ENCODE data around the gene LRRC74A. TPM values are rescaled to one million over a fixed set of nuclear protein-coding genes. Genes with fewer than 3 reads are reported as not detected.

LRRC74A gene
- polyA plus RNA-seq, 1 of the 3 experiments (the other 2 are of a cell fraction), result not detected

GRCh38 chr14:76917158-76917596 is 91.0 kb downstream of the LRRC74A start:
- H3K4me1 ChIP-seq (ENCODE audit: control insufficient read depth in 1 of 2, insufficient read depth in 2 of 2, low read depth in 1 of 2, low read length in 1 of 2), result peaks cover 63% of the 10 kb centered on the region in 2 experiments
- no peaks in the 10 kb centered on the region for H3K27me3 ChIP-seq (ENCODE audit: insufficient read depth)
- peak; percentile 67 for DNase-seq
- H3K9me3 ChIP-seq, result no peaks in the 10 kb centered on the region
- WGBS (ENCODE audit: low lambda C conversion rate), result 50% methylated on average over 5 of the region's 7 CpGs
- peak overlapping the region; percentile 100 for H3K27ac ChIP-seq (ENCODE audit: low read depth in 2 of 2, low read length in 1 of 2)
- H3F3A ChIP-seq (replicated peaks; ENCODE audit: insufficient read depth), result peaks cover 50% of the 10 kb centered on the region
- H3K9me2 ChIP-seq, result no peaks in the 10 kb centered on the region
- CTCF ChIA-PET, result interaction anchor here (0.6 to 19.9 kb wide), 33 partner anchors 8 to 188 kb away, joined by 3 to 484 read pairs (median 4); partner anchors contain the start of gene IRF2BPL
- H3K79me2 ChIP-seq (ENCODE audit: insufficient read depth), result no peaks in the 10 kb centered on the region
- H3K36me3 ChIP-seq (replicated peaks in 1 of 2; ENCODE audit: control insufficient read depth in 1 of 2, insufficient read depth in 2 of 2, low read length in 1 of 2), result no peaks in the 10 kb centered on the region
- POLR2A ChIA-PET, result interaction anchor here (1.2 to 4.5 kb wide), 6 partner anchors 20 to 123 kb away, joined by 3 to 41 read pairs (median 8); partner anchors contain the start of gene IRF2BPL
- no peak overlapping the region for H2AFZ ChIP-seq (ENCODE audit: low read depth)
- no peak overlapping the region for H3K4me3 ChIP-seq (ENCODE audit: low read depth in 2 of 2, low read length in 1 of 2)
- H4K20me1 ChIP-seq (ENCODE audit: insufficient read depth), result no peaks in the 10 kb centered on the region; the same call in 1 of the 2 replicates
- H3K4me2 ChIP-seq, result peak overlapping the region; percentile 90
- H3K9ac ChIP-seq, result peak overlapping the region; percentile 80
- TF ChIP-seq CHD2 (IDR thresholded peaks at IDR 0.05; ENCODE audit: low read length, partially characterized antibody), result peak; percentile 60
- TF ChIP-seq FOXM1 (IDR thresholded peaks at IDR 0.05; ENCODE audit: low read depth), result no peak
- TF ChIP-seq TEAD4 (IDR thresholded peaks at IDR 0.05; ENCODE audit: borderline replicate concordance, insufficient read depth), result no peak
- TF ChIP-seq, protein P1, sequence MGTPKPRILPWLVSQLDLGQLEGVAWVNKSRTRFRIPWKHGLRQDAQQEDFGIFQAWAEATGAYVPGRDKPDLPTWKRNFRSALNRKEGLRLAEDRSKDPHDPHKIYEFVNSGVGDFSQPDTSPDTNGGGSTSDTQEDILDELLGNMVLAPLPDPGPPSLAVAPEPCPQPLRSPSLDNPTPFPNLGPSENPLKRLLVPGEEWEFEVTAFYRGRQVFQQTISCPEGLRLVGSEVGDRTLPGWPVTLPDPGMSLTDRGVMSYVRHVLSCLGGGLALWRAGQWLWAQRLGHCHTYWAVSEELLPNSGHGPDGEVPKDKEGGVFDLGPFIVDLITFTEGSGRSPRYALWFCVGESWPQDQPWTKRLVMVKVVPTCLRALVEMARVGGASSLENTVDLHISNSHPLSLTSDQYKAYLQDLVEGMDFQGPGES (IDR thresholded peaks at IDR 0.05; ENCODE audit: low read depth, low read length), result no peak
- TF ChIP-seq, protein P2, sequence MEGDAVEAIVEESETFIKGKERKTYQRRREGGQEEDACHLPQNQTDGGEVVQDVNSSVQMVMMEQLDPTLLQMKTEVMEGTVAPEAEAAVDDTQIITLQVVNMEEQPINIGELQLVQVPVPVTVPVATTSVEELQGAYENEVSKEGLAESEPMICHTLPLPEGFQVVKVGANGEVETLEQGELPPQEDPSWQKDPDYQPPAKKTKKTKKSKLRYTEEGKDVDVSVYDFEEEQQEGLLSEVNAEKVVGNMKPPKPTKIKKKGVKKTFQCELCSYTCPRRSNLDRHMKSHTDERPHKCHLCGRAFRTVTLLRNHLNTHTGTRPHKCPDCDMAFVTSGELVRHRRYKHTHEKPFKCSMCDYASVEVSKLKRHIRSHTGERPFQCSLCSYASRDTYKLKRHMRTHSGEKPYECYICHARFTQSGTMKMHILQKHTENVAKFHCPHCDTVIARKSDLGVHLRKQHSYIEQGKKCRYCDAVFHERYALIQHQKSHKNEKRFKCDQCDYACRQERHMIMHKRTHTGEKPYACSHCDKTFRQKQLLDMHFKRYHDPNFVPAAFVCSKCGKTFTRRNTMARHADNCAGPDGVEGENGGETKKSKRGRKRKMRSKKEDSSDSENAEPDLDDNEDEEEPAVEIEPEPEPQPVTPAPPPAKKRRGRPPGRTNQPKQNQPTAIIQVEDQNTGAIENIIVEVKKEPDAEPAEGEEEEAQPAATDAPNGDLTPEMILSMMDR (IDR thresholded peaks at IDR 0.05), result peak; percentile 71
- no peak for TF ChIP-seq GABPA (IDR thresholded peaks at IDR 0.05; ENCODE audit: low read depth)
- no peak for TF ChIP-seq TCF12 (IDR thresholded peaks at IDR 0.05)
- TF ChIP-seq EZH2phosphoT487 (IDR thresholded peaks at IDR 0.05; ENCODE audit: borderline replicate concordance, low read depth), result no peak
- peak; percentile 28; the same call in 1 of the 2 replicates for TF ChIP-seq RCOR1 (IDR thresholded peaks at IDR 0.05; ENCODE audit: low read length)
- no peak for TF ChIP-seq RFX5 (IDR thresholded peaks at IDR 0.05; ENCODE audit: low read length)
- TF ChIP-seq SIN3A (IDR thresholded peaks at IDR 0.05; ENCODE audit: borderline replicate concordance, low read depth, low read length), result no peak
- no peak for TF ChIP-seq RXRA (IDR thresholded peaks at IDR 0.05; ENCODE audit: borderline replicate concordance, low read depth)
- TF ChIP-seq TAF1 (IDR thresholded peaks at IDR 0.05; ENCODE audit: borderline replicate concordance, low read depth, low read length), result no peak
- TF ChIP-seq, protein P3, sequence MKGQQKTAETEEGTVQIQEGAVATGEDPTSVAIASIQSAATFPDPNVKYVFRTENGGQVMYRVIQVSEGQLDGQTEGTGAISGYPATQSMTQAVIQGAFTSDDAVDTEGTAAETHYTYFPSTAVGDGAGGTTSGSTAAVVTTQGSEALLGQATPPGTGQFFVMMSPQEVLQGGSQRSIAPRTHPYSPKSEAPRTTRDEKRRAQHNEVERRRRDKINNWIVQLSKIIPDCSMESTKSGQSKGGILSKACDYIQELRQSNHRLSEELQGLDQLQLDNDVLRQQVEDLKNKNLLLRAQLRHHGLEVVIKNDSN (IDR thresholded peaks at IDR 0.05; ENCODE audit: borderline replicate concordance, low read depth), result no peak
- peak; percentile 69 for TF ChIP-seq RAD21 (IDR thresholded peaks at IDR 0.05; ENCODE audit: low read length)
- no peak for TF ChIP-seq ELF1 (IDR thresholded peaks at IDR 0.05)
- no peak for TF ChIP-seq FOSL2 (IDR thresholded peaks at IDR 0.05; ENCODE audit: borderline replicate concordance, low read depth)
- TF ChIP-seq, protein P4, sequence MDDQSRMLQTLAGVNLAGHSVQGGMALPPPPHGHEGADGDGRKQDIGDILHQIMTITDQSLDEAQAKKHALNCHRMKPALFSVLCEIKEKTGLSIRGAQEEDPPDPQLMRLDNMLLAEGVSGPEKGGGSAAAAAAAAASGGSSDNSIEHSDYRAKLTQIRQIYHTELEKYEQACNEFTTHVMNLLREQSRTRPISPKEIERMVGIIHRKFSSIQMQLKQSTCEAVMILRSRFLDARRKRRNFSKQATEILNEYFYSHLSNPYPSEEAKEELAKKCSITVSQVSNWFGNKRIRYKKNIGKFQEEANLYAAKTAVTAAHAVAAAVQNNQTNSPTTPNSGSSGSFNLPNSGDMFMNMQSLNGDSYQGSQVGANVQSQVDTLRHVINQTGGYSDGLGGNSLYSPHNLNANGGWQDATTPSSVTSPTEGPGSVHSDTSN (IDR thresholded peaks at IDR 0.05), result no peak
- TF ChIP-seq FOXJ3 (CRISPR knock-in tag; IDR thresholded peaks at IDR 0.05), result no peak
- TF ChIP-seq MXI1 (IDR thresholded peaks at IDR 0.05; ENCODE audit: low read depth, low read length), result no peak
- TF ChIP-seq JUND (IDR thresholded peaks at IDR 0.05), result no peak
- no peak for TF ChIP-seq NFIC (IDR thresholded peaks at IDR 0.05; ENCODE audit: borderline replicate concordance)
- no peak for TF ChIP-seq GATA2 (CRISPR knock-in tag; IDR thresholded peaks at IDR 0.05)
- peak; percentile 70 for TF ChIP-seq SMC3 (IDR thresholded peaks at IDR 0.05; ENCODE audit: low read depth, low read length)
- no peak for TF ChIP-seq POLR2AphosphoS5 (IDR thresholded peaks at IDR 0.05; ENCODE audit: low read depth, low read length)
- TF ChIP-seq YY1 (IDR thresholded peaks at IDR 0.05; ENCODE audit: low read depth), result no peak
- TF ChIP-seq, protein P5, sequence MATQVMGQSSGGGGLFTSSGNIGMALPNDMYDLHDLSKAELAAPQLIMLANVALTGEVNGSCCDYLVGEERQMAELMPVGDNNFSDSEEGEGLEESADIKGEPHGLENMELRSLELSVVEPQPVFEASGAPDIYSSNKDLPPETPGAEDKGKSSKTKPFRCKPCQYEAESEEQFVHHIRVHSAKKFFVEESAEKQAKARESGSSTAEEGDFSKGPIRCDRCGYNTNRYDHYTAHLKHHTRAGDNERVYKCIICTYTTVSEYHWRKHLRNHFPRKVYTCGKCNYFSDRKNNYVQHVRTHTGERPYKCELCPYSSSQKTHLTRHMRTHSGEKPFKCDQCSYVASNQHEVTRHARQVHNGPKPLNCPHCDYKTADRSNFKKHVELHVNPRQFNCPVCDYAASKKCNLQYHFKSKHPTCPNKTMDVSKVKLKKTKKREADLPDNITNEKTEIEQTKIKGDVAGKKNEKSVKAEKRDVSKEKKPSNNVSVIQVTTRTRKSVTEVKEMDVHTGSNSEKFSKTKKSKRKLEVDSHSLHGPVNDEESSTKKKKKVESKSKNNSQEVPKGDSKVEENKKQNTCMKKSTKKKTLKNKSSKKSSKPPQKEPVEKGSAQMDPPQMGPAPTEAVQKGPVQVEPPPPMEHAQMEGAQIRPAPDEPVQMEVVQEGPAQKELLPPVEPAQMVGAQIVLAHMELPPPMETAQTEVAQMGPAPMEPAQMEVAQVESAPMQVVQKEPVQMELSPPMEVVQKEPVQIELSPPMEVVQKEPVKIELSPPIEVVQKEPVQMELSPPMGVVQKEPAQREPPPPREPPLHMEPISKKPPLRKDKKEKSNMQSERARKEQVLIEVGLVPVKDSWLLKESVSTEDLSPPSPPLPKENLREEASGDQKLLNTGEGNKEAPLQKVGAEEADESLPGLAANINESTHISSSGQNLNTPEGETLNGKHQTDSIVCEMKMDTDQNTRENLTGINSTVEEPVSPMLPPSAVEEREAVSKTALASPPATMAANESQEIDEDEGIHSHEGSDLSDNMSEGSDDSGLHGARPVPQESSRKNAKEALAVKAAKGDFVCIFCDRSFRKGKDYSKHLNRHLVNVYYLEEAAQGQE (IDR thresholded peaks at IDR 0.05; ENCODE audit: low read depth, low read length), result no peak
- no peak for TF ChIP-seq NRF1 (IDR thresholded peaks at IDR 0.05; ENCODE audit: low read depth, low read length)

Data from SK-N-SH (cell line).